GM12875 (cell line): ENCODE results near the gene ARID1B.
"Not testable (repeated sequence)": the region's sequence is repeated elsewhere in the genome, so short reads cannot be mapped to it uniquely, and the experiment has no call there.

ENCODE experiments used
- H3K4me3 ChIP-seq: one replicate; pipeline ENCODE4 v1.5.1; 2011; ENCODE audit warnings: low read depth, low read length, control low read depth
- TF ChIP-seq, protein P1 (sequence below): IDR thresholded peaks from 2 replicates; pipeline ENCODE4 v1.5.1; 2011; ENCODE audit warnings: low read depth, mild to moderate bottlenecking, control low read depth, inconsistent platforms, low read length, moderate library complexity, borderline replicate concordance; ENCODE audit not compliant: insufficient read depth

Gene ARID1B

DNA sequence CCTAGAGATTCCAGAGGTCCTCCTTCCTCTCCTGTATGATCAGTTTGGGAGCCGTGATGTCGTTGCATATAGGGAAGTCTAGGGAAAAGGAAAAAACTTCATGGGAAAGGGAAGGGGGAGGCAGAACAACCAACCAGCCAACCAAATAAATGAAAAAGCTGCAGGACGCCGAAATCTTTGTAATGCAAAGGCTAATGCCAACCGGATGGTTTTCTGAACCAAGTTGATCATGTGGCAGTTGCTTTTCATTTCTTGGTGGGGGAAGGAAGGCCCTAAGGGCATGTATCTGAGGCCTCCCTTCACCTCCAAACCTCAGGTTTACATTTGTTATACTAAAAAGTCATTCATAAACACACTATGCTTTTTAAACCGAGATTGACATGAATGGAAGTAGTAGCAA lies 167.2 kb downstream of the ARID1B start:
- TF ChIP-seq, protein P1, sequence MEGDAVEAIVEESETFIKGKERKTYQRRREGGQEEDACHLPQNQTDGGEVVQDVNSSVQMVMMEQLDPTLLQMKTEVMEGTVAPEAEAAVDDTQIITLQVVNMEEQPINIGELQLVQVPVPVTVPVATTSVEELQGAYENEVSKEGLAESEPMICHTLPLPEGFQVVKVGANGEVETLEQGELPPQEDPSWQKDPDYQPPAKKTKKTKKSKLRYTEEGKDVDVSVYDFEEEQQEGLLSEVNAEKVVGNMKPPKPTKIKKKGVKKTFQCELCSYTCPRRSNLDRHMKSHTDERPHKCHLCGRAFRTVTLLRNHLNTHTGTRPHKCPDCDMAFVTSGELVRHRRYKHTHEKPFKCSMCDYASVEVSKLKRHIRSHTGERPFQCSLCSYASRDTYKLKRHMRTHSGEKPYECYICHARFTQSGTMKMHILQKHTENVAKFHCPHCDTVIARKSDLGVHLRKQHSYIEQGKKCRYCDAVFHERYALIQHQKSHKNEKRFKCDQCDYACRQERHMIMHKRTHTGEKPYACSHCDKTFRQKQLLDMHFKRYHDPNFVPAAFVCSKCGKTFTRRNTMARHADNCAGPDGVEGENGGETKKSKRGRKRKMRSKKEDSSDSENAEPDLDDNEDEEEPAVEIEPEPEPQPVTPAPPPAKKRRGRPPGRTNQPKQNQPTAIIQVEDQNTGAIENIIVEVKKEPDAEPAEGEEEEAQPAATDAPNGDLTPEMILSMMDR: no peak
- H3K4me3 ChIP-seq: no peak overlapping the region

DNA sequence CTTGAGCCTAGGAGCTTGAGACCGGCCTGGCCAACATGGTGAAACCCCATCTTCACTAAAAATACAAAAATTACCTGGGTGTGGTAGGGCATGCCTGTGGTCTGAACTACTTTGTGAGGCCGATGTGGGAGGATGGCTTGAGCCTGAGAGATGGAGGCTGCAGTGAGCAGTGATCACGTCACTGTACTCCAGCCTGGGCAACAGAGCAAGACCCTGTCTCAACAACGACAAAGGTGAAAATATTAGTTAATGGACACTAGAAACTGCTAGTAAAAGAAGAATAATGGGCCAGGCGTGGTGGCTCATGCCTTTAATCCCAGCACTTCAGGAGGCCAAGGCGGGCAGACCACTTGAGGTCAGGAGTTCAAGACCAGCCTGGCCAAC lies 168.6 kb downstream of the ARID1B start:
- H3K4me3 ChIP-seq: not testable (repeated sequence)

DNA sequence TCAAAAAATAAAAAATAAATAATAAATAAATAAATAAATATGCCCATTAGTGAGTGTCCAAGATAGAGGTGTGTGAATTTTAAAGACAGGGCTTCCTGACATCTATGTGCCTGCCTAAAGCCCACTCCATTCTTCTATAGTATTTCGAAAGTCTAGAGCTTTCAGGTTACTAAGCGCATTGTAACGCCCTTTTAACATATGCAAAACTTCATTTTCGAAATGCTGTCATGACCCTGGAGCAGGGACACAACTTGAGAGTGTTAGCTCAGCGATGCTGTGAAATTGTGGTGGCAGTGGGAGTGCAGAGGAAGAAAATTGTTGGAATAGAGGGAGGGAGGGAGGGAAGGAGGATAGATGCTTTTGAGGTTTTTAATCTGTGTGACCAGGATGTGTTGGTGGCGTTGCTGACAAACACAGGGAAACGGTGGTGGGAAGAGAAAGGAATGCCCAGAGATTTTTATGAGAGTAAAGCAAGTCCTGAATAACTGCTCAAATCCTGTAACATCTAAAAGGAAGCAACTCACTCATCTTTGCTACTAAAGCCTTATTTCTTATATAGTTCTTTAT lies 169.3 kb downstream of the ARID1B start:
- TF ChIP-seq, protein P1: no peak
- no peak overlapping the region for H3K4me3 ChIP-seq

DNA sequence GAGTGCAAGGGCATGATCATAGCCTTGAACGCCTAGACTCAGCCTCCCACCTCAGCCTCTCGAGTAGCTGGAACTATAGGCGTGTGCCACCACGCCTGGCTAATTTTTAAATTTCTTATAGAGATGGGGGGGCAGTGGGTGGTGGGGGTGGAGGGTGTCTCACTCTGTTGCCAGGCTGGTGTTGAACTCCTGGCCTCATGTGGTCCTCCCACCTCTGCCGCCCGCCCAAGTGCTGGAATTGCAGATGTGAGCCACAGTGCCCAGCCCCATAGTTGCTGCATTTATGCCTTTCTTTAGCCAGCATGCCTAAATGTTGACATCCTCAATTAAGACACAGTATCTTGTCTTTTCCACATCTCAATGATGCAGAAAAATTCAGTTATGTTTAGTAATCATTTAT lies 171.1 kb downstream of the ARID1B start:
- H3K4me3 ChIP-seq: no peak overlapping the region
- TF ChIP-seq, protein P1: no peak

DNA sequence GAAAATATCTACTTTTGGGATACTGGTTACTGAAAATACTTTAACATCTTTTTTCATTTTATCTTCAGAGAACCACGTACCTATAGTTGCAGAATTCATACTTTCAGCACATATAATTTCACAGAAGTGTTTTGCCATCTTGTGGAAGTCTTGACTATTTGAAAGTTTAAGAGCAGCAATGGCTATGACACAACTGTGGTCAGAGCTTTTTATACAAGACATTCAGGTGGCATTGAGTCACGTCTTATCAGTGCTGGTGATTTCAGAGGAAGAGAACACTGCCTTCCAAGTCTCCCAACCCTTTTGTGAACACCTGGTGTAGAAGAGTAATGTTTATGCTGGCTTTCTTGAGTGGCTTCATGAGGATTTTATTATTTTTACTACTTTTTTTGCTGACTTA lies 171.6 kb downstream of the ARID1B start:
- H3K4me3 ChIP-seq: no peak overlapping the region
- TF ChIP-seq, protein P1: no peak

DNA sequence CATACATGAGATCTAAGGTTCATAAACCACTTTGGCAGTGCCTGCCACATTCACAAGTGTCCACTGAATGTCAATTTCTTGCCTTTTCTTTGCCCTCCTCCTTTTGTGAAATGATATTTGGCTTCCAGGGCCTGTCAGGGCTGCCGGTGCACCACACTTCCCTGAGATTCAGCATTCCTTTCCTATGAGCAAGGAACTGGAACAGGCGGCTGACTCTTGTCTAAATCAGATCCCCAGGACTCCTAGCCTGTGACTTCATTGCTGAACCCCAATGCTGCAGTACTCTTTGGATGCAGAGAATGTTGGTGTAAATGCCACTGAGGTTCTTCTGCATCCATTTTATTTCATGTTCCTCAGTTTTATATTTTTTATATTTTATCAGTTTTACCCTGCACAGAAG lies 172.2 kb downstream of the ARID1B start:
- TF ChIP-seq, protein P1: no peak
- H3K4me3 ChIP-seq: no peak overlapping the region

DNA sequence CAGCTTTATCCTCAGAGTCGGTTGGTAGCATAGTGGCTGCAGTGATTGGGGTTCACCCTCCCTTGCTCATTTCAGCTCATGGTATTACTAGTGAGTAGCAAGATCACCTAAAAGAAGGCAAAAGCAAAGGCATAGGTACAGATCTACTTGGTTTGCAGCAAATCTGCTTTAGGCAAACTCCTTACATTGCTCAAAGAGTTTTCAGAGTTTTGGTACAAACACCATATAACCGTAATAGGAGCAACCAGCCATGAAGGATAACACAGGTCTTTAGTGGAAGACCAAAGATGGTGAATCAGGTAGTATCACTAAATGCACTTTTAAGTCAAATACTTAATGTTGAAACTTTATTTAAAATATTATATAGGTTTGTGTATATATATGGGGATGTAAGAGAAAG lies 172.9 kb downstream of the ARID1B start:
- no peak overlapping the region for H3K4me3 ChIP-seq
- TF ChIP-seq, protein P1: no peak

DNA sequence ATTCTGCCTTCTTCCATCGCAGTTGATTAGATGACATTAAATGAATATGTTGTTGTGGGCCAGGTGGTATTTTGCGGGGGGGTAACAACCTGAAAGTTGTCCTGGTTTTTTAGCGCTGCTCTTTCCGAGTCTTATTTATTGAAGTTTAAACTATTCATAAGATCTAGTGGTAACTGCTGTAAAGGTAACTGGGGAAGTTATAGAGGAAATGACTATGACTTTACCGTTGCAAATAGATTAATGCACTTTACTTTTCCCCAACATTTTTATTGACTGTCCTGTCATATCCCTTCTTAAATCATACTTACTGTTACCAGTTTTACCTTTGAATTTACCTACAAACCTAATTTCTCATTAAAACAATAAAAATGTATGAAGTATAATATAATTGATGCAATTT lies 173.4 kb downstream of the ARID1B start:
- TF ChIP-seq, protein P1: no peak
- no peak overlapping the region for H3K4me3 ChIP-seq
